ENCODE measurements around the gene PPP2R5A.

DNA sequence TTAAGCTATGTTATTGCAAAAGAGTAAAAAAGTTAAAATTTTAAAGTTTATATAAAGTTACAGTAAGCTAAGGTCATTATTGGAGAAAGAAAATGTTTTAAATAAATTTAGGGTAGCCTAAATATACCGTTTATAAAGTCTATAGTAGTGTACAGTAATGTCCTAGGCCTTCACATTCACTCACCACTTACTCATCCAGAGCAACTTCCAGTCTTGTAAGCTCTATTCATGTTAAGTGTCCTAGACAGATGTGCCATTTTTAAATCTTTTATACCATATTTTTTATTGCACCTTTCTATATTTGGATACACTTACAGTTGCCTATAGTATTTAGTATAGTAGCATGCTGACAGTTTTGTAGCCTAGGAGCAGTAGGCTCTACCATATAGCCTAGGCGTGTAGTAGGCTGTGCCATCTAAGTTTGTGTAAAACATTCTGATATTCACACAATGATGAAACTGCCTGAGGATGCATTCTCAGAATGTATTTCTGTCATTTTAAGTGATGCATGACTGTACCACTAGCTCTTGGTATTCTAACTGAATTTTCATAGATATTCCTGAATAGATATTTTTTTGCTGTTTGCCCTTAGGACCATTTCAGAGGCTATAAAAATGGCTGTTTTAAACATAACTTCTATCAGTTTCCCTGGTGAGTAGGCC is 26.8 kb downstream of the PPP2R5A start:
- TF ChIP-seq, protein P1, sequence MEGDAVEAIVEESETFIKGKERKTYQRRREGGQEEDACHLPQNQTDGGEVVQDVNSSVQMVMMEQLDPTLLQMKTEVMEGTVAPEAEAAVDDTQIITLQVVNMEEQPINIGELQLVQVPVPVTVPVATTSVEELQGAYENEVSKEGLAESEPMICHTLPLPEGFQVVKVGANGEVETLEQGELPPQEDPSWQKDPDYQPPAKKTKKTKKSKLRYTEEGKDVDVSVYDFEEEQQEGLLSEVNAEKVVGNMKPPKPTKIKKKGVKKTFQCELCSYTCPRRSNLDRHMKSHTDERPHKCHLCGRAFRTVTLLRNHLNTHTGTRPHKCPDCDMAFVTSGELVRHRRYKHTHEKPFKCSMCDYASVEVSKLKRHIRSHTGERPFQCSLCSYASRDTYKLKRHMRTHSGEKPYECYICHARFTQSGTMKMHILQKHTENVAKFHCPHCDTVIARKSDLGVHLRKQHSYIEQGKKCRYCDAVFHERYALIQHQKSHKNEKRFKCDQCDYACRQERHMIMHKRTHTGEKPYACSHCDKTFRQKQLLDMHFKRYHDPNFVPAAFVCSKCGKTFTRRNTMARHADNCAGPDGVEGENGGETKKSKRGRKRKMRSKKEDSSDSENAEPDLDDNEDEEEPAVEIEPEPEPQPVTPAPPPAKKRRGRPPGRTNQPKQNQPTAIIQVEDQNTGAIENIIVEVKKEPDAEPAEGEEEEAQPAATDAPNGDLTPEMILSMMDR (IDR thresholded peaks at IDR 0.05): no peak
- no peak for TF ChIP-seq POLR2A (IDR thresholded peaks at IDR 0.05)
- no peak for TF ChIP-seq EP300 (IDR thresholded peaks at IDR 0.05)

Measured in tibial nerve (tissue), 4 donors.